PC-9 (cell line): ENCODE measurements around the gene ERC1. TPM values are rescaled to one million over a fixed set of nuclear protein-coding genes. Genes with fewer than 3 reads are reported as not detected.
A peak's percentile ranks its signal among the peaks of the same experiment; 100 is the strongest.

Experiments
- BruUV-seq: library from RNA; stranded (reverse); fragments of 400-500 nt; replicated peaks from 2 replicates; lab custom pipeline; 2021; lab: Mats Ljungman, UMichigan
- CTCF ChIA-PET: fragments of 300-600 bp; sonication (Branson Sonifier 250); formaldehyde crosslinking; loops from one replicate; lab custom pipeline; 2022; ENCODE audit warnings: antibody characterized with exemption; lab: Charles Lee
- POLR2A ChIA-PET: fragments of 300-600 bp; sonication (Branson Sonifier 250); formaldehyde crosslinking; loops from one replicate; lab custom pipeline; 2022; ENCODE audit warnings: antibody characterized with exemption; ENCODE audit not compliant: unreplicated experiment; lab: Charles Lee
- DNase-seq, 2 experiments: peaks; one replicate each; pipeline versions ENCODE4 v3.0.0 to v3.0.0-alpha.2; 2015 to 2022; ENCODE audit warnings: mixed read lengths in 1 of 2
- H2AFZ ChIP-seq: fragments of 200-600 bp; sonication (generic); 2 replicates; pipeline ENCODE4 v1.8.1; 2017; ENCODE audit warnings: antibody characterized with exemption
- H3F3A ChIP-seq: fragments of 200-600 bp; sonication (generic); 2 replicates; pipeline ENCODE4 v1.8.1; 2017; ENCODE audit warnings: antibody characterized with exemption, mild to moderate bottlenecking, low read depth; ENCODE audit not compliant: insufficient read depth
- H3K27ac ChIP-seq: fragments of 200-600 bp; sonication (generic); 2 replicates; pipeline ENCODE4 v1.6.1; 2016; ENCODE audit warnings: mixed run types
- H3K27me3 ChIP-seq: fragments of 200-600 bp; sonication (generic); 2 replicates; pipeline ENCODE4 v1.6.1; 2016; ENCODE audit warnings: low read depth, mixed run types; ENCODE audit not compliant: insufficient read depth
- H3K36me3 ChIP-seq: fragments of 200-600 bp; sonication (generic); 2 replicates; pipeline ENCODE4 v1.6.1; 2016; ENCODE audit warnings: low read depth, mixed run types
- H3K4me1 ChIP-seq: fragments of 200-600 bp; sonication (generic); replicated peaks from 2 replicates; pipeline ENCODE4 v1.6.1; 2016; ENCODE audit warnings: mixed run types; ENCODE audit not compliant: insufficient read depth
- H3K4me2 ChIP-seq: fragments of 200-600 bp; sonication (generic); 2 replicates; pipeline ENCODE4 v1.6.1; 2017; ENCODE audit warnings: mixed run types
- H3K4me3 ChIP-seq: fragments of 200-600 bp; sonication (generic); 2 replicates; pipeline ENCODE4 v1.6.1; 2016; ENCODE audit warnings: mixed run types
- H3K79me2 ChIP-seq: fragments of 200-600 bp; sonication (generic); 2 replicates; pipeline ENCODE4 v1.6.1; 2017; ENCODE audit warnings: low read depth, mixed run types
- H3K9me2 ChIP-seq: fragments of 200-600 bp; sonication (generic); 2 replicates; pipeline ENCODE4 v1.8.1; 2017; ENCODE audit warnings: mild to moderate bottlenecking; ENCODE audit not compliant: insufficient read depth
- H3K9me3 ChIP-seq: fragments of 200-600 bp; sonication (generic); 2 replicates; pipeline ENCODE4 v1.8.1; 2016; ENCODE audit warnings: low read depth; ENCODE audit not compliant: insufficient read depth
- H4K20me1 ChIP-seq: fragments of 200-600 bp; sonication (generic); 2 replicates; pipeline ENCODE4 v1.8.1; 2017; ENCODE audit not compliant: insufficient read depth
- EZH2 ChIP-seq: fragments of 200-600 bp; sonication (generic); IDR thresholded peaks from 2 replicates; pipeline ENCODE4 v1.8.0; 2017; ENCODE audit warnings: antibody characterized with exemption, low read depth
- intact Hi-C: fragments of 100-400 bp; cut with micrococcal nuclease; formaldehyde crosslinking; loops from one replicate; pipeline ENCODE4 v1.10.0; 2022; ENCODE audit not compliant: unreplicated experiment
- total RNA-seq: library from RNA; stranded (reverse); gene quantifications from 2 replicates; pipeline ENCODE4 v1.2.3, GENCODE V29; 2021
- TF ChIP-seq, protein P1 (sequence below): fragments of 200-600 bp; sonication (generic); conservative IDR thresholded peaks from 2 replicates; pipeline ENCODE4 v1.6.1; 2017; ENCODE audit warnings: mixed run types, antibody characterized with exemption, mild to moderate bottlenecking, moderate library complexity

Gene ERC1
- total RNA-seq, 1 experiment from 2014 or later, result 52.0 TPM

DNA sequence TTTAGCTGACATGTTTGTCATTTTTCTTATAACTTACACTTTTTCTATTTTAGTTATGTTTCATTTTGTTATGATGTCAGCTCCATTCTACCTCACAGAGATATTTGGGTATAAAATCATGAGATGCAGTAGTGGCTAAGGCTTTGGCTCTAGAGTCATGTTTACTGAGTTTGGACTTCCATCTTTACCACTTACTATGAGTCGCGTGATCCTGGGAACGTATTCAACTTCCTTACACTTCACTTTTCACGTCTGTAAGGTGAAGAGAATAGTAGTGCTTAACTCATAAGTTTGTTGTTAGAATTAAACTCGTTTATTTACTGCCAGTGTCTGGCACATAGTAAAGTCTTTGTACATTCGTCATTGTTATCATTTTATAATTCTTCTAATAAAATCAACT lies 126.3 kb downstream of the ERC1 start:
- Histone ChIP-seq H3K36me3 (no peaks in the 10 kb centered on the region), H3K27me3 (no peaks in the 10 kb centered on the region), H4K20me1 (no peaks in the 10 kb centered on the region), H3F3A (peaks cover 33% of the 10 kb centered on the region), H2AFZ (no peak overlapping the region), H3K27ac (peak overlapping the region; percentile 88; the same call in 1 of the 2 replicates), H3K9me3 (no peaks in the 10 kb centered on the region), H3K4me1 (peaks cover 49% of the 10 kb centered on the region), H3K79me2 (no peaks in the 10 kb centered on the region), H3K4me3 (no peak overlapping the region), H3K9me2 (no peaks in the 10 kb centered on the region), H3K4me2 (no peak overlapping the region)
- no peak for DNase-seq
- intact Hi-C loops, result loop anchor here (5.0 to 10.0 kb wide), 3 partner anchors 303 to 673 kb away; no protein-coding TSS in a partner anchor
- TF ChIP-seq, protein P1, sequence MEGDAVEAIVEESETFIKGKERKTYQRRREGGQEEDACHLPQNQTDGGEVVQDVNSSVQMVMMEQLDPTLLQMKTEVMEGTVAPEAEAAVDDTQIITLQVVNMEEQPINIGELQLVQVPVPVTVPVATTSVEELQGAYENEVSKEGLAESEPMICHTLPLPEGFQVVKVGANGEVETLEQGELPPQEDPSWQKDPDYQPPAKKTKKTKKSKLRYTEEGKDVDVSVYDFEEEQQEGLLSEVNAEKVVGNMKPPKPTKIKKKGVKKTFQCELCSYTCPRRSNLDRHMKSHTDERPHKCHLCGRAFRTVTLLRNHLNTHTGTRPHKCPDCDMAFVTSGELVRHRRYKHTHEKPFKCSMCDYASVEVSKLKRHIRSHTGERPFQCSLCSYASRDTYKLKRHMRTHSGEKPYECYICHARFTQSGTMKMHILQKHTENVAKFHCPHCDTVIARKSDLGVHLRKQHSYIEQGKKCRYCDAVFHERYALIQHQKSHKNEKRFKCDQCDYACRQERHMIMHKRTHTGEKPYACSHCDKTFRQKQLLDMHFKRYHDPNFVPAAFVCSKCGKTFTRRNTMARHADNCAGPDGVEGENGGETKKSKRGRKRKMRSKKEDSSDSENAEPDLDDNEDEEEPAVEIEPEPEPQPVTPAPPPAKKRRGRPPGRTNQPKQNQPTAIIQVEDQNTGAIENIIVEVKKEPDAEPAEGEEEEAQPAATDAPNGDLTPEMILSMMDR, result no peak
- no peak for TF ChIP-seq EZH2
- BruUV-seq, result no TSS peak
- ChIA-PET POLR2A (interaction anchor here (0.6 to 1.1 kb wide), 4 partner anchors 13 to 489 kb away, joined by 6 to 19 read pairs (median 8); no protein-coding TSS in a partner anchor), CTCF (interaction anchor here (0.8 to 2.0 kb wide), 18 partner anchors 11 to 513 kb away, joined by 3 to 63 read pairs (median 4); partner anchors contain the start of gene WNT5B)

DNA sequence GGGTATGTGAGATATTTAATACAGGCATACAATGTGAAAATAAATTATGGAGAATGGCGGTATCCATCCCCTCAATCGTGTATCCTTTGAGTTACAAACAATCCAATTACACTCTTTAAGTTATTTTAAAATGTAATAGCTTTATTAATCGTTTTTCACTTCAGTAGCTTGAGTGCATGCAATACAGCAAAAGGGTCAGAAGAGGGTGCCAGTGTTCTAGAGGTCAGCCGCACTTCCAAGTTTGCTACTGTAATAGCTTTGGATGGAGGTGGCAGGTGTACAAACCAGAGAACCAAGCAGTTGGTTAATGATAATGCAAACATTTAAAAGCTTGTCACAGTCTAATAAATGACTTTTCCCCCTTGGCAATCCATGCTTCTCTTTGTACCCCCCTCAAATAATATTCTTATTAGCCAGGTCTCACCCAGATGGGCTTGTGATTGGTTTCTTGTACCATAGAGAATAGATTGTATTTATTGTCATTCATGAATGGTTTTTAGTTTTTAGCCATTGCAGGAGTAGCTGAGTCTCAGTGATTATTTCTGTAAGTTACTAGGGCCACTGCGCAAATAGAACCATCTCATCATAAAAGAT lies 127.0 kb downstream of the ERC1 start:
- H3F3A ChIP-seq, result peaks cover 38% of the 10 kb centered on the region
- BruUV-seq, result no TSS peak
- TF ChIP-seq EZH2, result no peak
- TF ChIP-seq, protein P1, result peak; percentile 99
- no peaks in the 10 kb centered on the region for H3K9me2 ChIP-seq
- H3K27ac ChIP-seq, result no peak overlapping the region
- no peak overlapping the region for H3K4me2 ChIP-seq
- H4K20me1 ChIP-seq, result no peaks in the 10 kb centered on the region
- no peaks in the 10 kb centered on the region for H3K27me3 ChIP-seq
- peaks cover 42% of the 10 kb centered on the region for H3K4me1 ChIP-seq
- CTCF ChIA-PET, result interaction anchor here (0.5 to 2.0 kb wide), 29 partner anchors 10 to 822 kb away, joined by 3 to 63 read pairs (median 4); partner anchors contain the start of gene WNT5B
- H3K36me3 ChIP-seq, result no peaks in the 10 kb centered on the region
- H3K79me2 ChIP-seq, result no peaks in the 10 kb centered on the region
- peak; percentile 65 to 71 for DNase-seq
- POLR2A ChIA-PET, result interaction anchor here (0.6 to 1.1 kb wide), 6 partner anchors 11 to 488 kb away, joined by 3 to 19 read pairs (median 6); no protein-coding TSS in a partner anchor
- H3K4me3 ChIP-seq, result no peak overlapping the region
- no peaks in the 10 kb centered on the region for H3K9me3 ChIP-seq
- no peak overlapping the region for H2AFZ ChIP-seq
- intact Hi-C loops, result loop anchor here (1.0 to 10.0 kb wide), 7 partner anchors 303 to 673 kb away; no protein-coding TSS in a partner anchor

DNA sequence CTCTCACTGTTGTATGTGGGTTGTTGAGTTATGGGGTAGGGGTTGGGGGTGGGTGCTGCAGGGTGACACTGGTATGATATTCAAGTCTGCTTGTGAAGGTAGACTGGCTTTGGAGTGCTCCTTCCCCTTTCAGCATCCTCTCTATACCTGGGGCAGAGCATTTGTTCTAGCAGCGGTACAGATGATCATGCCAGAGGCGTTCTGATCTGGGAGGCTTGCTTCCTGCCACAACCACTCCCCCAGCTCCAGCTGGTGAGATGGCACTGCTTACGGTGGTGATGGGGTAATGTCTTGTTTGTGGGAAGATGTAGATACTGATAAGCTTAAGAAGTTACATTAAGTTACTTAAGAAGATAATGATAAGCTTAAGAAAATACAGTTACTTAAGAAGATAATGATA lies 131.8 kb downstream of the ERC1 start:
- peaks cover under 1% of the 10 kb centered on the region; the same call in 1 of the 2 replicates for H3K4me1 ChIP-seq
- TF ChIP-seq, protein P1, result no peak
- no peak for TF ChIP-seq EZH2
- DNase-seq, result no peak
- no peak overlapping the region for H3K4me3 ChIP-seq
- no TSS peak for BruUV-seq
- H3F3A ChIP-seq, result 0 out of 2 replicates have a peak, but pooled peaks cover 6% of the 10 kb centered on the region
- H4K20me1 ChIP-seq, result no peaks in the 10 kb centered on the region
- no peak overlapping the region for H3K4me2 ChIP-seq
- no peaks in the 10 kb centered on the region for H3K9me3 ChIP-seq
- no peaks in the 10 kb centered on the region for H3K79me2 ChIP-seq
- no peak overlapping the region for H3K27ac ChIP-seq
- ChIA-PET POLR2A (no interaction called here), CTCF (no interaction called here)
- no peaks in the 10 kb centered on the region for H3K36me3 ChIP-seq
- H3K9me2 ChIP-seq, result no peaks in the 10 kb centered on the region
- H3K27me3 ChIP-seq, result no peaks in the 10 kb centered on the region
- no peak overlapping the region for H2AFZ ChIP-seq
- intact Hi-C loops, result no loop called here
